K562 (cell line): Measurements from ENCODE around the gene NAP1L2. TPM values are rescaled to one million over a fixed set of nuclear protein-coding genes. Genes with fewer than 3 reads are reported as not detected.

Source experiments
- ATAC-seq: fragments of 200-7000 bp; cut with Tn5 transposase; 3 replicates; pipeline ENCODE4 v1.9.1; 2020; ENCODE audit warnings: moderate library complexity
- Bru-seq: library from RNA; stranded (reverse); fragments of 400-500 nt; gene quantifications from one replicate; lab custom pipeline; 2021; lab: Mats Ljungman, UMichigan
- BruChase-seq, 2 experiments: library from RNA; stranded (reverse); fragments of 400-500 nt; gene quantifications; one replicate each; lab custom pipeline; 2021; lab: Mats Ljungman, UMichigan
- BruUV-seq: library from RNA; stranded (reverse); fragments of 400-500 nt; replicated peaks from 2 replicates; lab custom pipeline; 2021; lab: Mats Ljungman, UMichigan
- CTCF ChIA-PET: fragments of 300-600 bp; formaldehyde crosslinking; extraction: SDS; loops from one replicate; lab custom pipeline; 2021; ENCODE audit warnings: low intra/inter-chr PET ratio; lab: Yijun Ruan, JAX
- POLR2A ChIA-PET: fragments of 300-600, 350-650 bp; sonication (Branson Sonifier 250); formaldehyde crosslinking; extraction: SDS; loops from one replicate; lab custom pipeline; 2021; ENCODE audit warnings: antibody characterized with exemption, inconsistent platforms; lab: Yijun Ruan, JAX
- DNase-seq, 4 experiments: peaks; one replicate each; pipeline versions ENCODE4 v3.0.0 to v3.0.0-alpha.2; 2011 to 2018; ENCODE audit warnings: low spot score in 3 of 4, mixed read lengths in 3 of 4; ENCODE audit errors: extremely low read depth in 1 of 4
- FAIRE-seq: peaks from 2 replicates; lab custom pipeline; 2011; peaks lifted over from hg19 to GRCh38; lab: Jason Lieb, UNC
- H2AFZ ChIP-seq: 2 replicates; pipeline ENCODE4 v1.6.0; 2011; ENCODE audit warnings: low read depth, low read length, control low read depth, inconsistent platforms
- H3K27ac ChIP-seq: fragments of 200-600 bp; 3 replicates; pipeline ENCODE4 v1.8.0; 2011; ENCODE audit warnings: low read depth, mild to moderate bottlenecking, control low read depth, inconsistent platforms, low read length, moderate library complexity, mixed read lengths; ENCODE audit errors: extremely low read depth
- H3K27me3 ChIP-seq, 2 experiments: fragments of 300-600 bp in 1 of 2; 2 replicates in 1 of 2; 3 replicates in 1 of 2; pipeline versions ENCODE4 v1.6.0 to v1.8.0; 2011; ENCODE audit warnings: inconsistent platforms in 2 of 2, low read length in 2 of 2, mild to moderate bottlenecking in 1 of 2, mixed read lengths in 1 of 2, moderate library complexity in 1 of 2; ENCODE audit not compliant: control insufficient read depth in 2 of 2, insufficient read depth in 2 of 2
- H3K36me3 ChIP-seq: fragments of 300-600 bp; 3 replicates; pipeline ENCODE4 v1.8.0; 2011; ENCODE audit warnings: mild to moderate bottlenecking, low read length, inconsistent platforms; ENCODE audit not compliant: control insufficient read depth, insufficient read depth
- H3K4me1 ChIP-seq, 2 experiments: fragments of 200-600 bp in 1 of 2; replicated peaks in 1 of 2; 2 replicates in 1 of 2; 3 replicates in 1 of 2; pipeline versions ENCODE4 v1.5.1 to v1.8.0; 2011; ENCODE audit warnings: inconsistent platforms in 2 of 2, low read length in 2 of 2, mild to moderate bottlenecking in 1 of 2, mixed read lengths in 1 of 2, moderate library complexity in 1 of 2; ENCODE audit not compliant: control insufficient read depth in 2 of 2, insufficient read depth in 2 of 2
- H3K4me2 ChIP-seq: 2 replicates; pipeline ENCODE4 v1.6.1; 2011; ENCODE audit warnings: low read length, control low read depth, inconsistent platforms, mixed read lengths; ENCODE audit not compliant: insufficient read depth
- H3K4me3 ChIP-seq: fragments of 200-600 bp; sonication (generic), shearing (Covaris generic); 2 replicates; pipeline ENCODE4 v1.5.1; 2016; ENCODE audit warnings: control low read depth, inconsistent platforms
- H3K79me2 ChIP-seq: fragments of 200-600 bp; 3 replicates; pipeline ENCODE4 v1.8.0; 2011; ENCODE audit warnings: low read length, inconsistent platforms; ENCODE audit not compliant: control insufficient read depth, insufficient read depth
- H3K9ac ChIP-seq, 2 experiments: 2 replicates each; pipeline versions ENCODE4 v1.6.0 to v1.6.1; 2011; ENCODE audit warnings: low read depth in 2 of 2, low read length in 2 of 2, control low read depth in 1 of 2, inconsistent platforms in 1 of 2, mild to moderate bottlenecking in 1 of 2, mixed read lengths in 1 of 2; ENCODE audit not compliant: insufficient read depth in 1 of 2
- H3K9me1 ChIP-seq: one replicate; pipeline ENCODE4 v1.6.0; 2011; ENCODE audit warnings: inconsistent platforms, mild to moderate bottlenecking, low read length, moderate library complexity; ENCODE audit not compliant: control insufficient read depth, insufficient read depth
- H3K9me3 ChIP-seq: replicated peaks from 2 replicates; pipeline ENCODE4 v1.5.1; 2011; ENCODE audit warnings: low read depth, low read length, inconsistent platforms; ENCODE audit not compliant: control insufficient read depth, insufficient read depth
- H4K20me1 ChIP-seq: replicated peaks from 2 replicates; pipeline ENCODE4 v1.6.1; 2011; ENCODE audit warnings: low read length, inconsistent platforms, mixed read lengths; ENCODE audit not compliant: control insufficient read depth, insufficient read depth
- CHD1 ChIP-seq: fragments of 200-600 bp; sonication (generic); IDR thresholded peaks from one replicate; pipeline ENCODE4 v1.6.1; 2012; ENCODE audit warnings: mild to moderate bottlenecking, moderate library complexity, low read length, inconsistent platforms
- ELF2 ChIP-seq: fragments of 250-450 bp; sonication (Bioruptor Pico); IDR thresholded peaks from 2 replicates; pipeline ENCODE4 v1.5.0; 2021; ENCODE audit warnings: mild to moderate bottlenecking
- GATAD2A ChIP-seq: fragments of 450-650 bp; IDR thresholded peaks from 2 replicates; pipeline ENCODE4 v1.6.1; 2017
- ILF3 ChIP-seq: fragments of 450-650 bp; IDR thresholded peaks from 2 replicates; pipeline ENCODE4 v1.6.1; 2018; ENCODE audit warnings: antibody characterized with exemption, mild to moderate bottlenecking, moderate library complexity, borderline replicate concordance
- ZNF165 ChIP-seq: fragments of 250-450 bp; sonication (Bioruptor Pico); IDR thresholded peaks from 2 replicates; pipeline ENCODE4 v1.4.0; 2020; ENCODE audit warnings: borderline replicate concordance
- ZNF224 ChIP-seq: sonication (generic); formaldehyde crosslinking; IDR thresholded peaks from 2 replicates; pipeline ENCODE4 v1.8.0; 2022; ENCODE audit warnings: mild to moderate bottlenecking, missing genetic modification reagents
- WGBS: fragments of 100-300 bp; shearing (Covaris generic); methylation state at CpG from one replicate; pipeline ENCODE4 v1.1.6; 2016; ENCODE audit warnings: low coverage, mixed read lengths; ENCODE audit not compliant: insufficient coverage; ENCODE audit errors: missing lambda C conversion rate; 5-methylcytosine and 5-hydroxymethylcytosine counted together
- in situ Hi-C: fragments of 300-500 bp; cut with MboI; formaldehyde crosslinking; loops from 4 replicates; pipeline ENCODE4 v1.15.0; 2018; ENCODE audit warnings: inconsistent platforms, mixed read lengths
- intact Hi-C: fragments of 100-400 bp; cut with micrococcal nuclease; formaldehyde crosslinking; loops from 2 replicates; pipeline ENCODE4 v1.14.2; 2022
- long read RNA-seq, 3 experiments: library from polyadenylated mRNA in 2 of 3; library from RNA in 1 of 3; unstranded in 2 of 3; stranded (forward) in 1 of 3; transcript quantifications; one replicate each; pipeline ENCODE4 v2.0.0, GENCODE V29; 2019 to 2022
- polyA minus RNA-seq, 3 experiments: library from RNA; depleted of rRNA, polyadenylated mRNA; stranded (reverse); fragments of >200 nt; gene quantifications; 2 replicates each; pipeline ENCODE4 v1.2.3, GENCODE V29; 2011
- polyA plus RNA-seq, 8 experiments: library from polyadenylated mRNA; depleted of rRNA in 4 of 8; stranded (reverse) in 5 of 8; unstranded in 3 of 8; fragments of >200 nt; fragmentation: Nextera tagmentation in 2 of 8; fragmentation: Illumina TruSeq in 1 of 8; extraction: Ambion mirVana in 2 of 8; extraction: Trizol in 1 of 8; gene quantifications; 2 replicates each; pipeline versions ENCODE4 v1.2.1 to v1.2.3, GENCODE V29; 2011 to 2014; ENCODE audit warnings: inconsistent platforms in 1 of 8, missing spikeins in 1 of 8
- total RNA-seq, 7 experiments: library from RNA; depleted of rRNA in 6 of 7; stranded (reverse); fragments of >200 nt in 6 of 7; fragmentation: Illumina TruSeq in 2 of 7; extraction: Trizol in 2 of 7; gene quantifications; 2 replicates each; pipeline versions ENCODE4 v1.2.1 to v1.2.3, GENCODE V29; 2011 to 2021; ENCODE audit warnings: low replicate concordance in 1 of 7
- TF ChIP-seq, protein P1 (sequence below), 2 experiments: fragments of 450-650 bp; IDR thresholded peaks; 2 replicates each; pipeline ENCODE4 v1.6.1; 2016
- TF ChIP-seq, protein P2 (sequence below): fragments of 450-650 bp; IDR thresholded peaks from 2 replicates; pipeline ENCODE4 v1.6.1; 2016
- TF ChIP-seq, protein P3 (sequence below), 2 experiments: fragments of 200-800 bp in 1 of 2; sonication (Bioruptor generic) in 1 of 2; sonication (generic) in 1 of 2; formaldehyde crosslinking in 1 of 2; IDR thresholded peaks in 1 of 2; conservative IDR thresholded peaks in 1 of 2; 2 replicates each; pipeline versions ENCODE4 v1.5.0 to v1.6.1; 2016 to 2020; ENCODE audit warnings: missing compliant biosample characterization in 1 of 2, missing genetic modification characterization in 1 of 2, missing genetic modification reagents in 1 of 2
- TF ChIP-seq, protein P4 (sequence below): fragments of 250-450 bp; sonication (Bioruptor Pico); IDR thresholded peaks from 2 replicates; pipeline ENCODE4 v1.4.0; 2020; ENCODE audit warnings: mild to moderate bottlenecking, moderate library complexity

NAP1L2 gene, protein sequence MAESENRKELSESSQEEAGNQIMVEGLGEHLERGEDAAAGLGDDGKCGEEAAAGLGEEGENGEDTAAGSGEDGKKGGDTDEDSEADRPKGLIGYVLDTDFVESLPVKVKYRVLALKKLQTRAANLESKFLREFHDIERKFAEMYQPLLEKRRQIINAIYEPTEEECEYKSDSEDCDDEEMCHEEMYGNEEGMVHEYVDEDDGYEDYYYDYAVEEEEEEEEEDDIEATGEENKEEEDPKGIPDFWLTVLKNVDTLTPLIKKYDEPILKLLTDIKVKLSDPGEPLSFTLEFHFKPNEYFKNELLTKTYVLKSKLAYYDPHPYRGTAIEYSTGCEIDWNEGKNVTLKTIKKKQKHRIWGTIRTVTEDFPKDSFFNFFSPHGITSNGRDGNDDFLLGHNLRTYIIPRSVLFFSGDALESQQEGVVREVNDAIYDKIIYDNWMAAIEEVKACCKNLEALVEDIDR
- not detected in 2 replicates for total RNA-seq (2011; cell fraction: chromatin; rRNA removed; ENCODE audit: low replicate concordance)
- not detected in 2 replicates for total RNA-seq (2011; cell fraction: nucleolus; rRNA removed)
- not detected in 2 replicates for total RNA-seq (2011; cell fraction: nucleoplasm; rRNA removed)
- not detected in 2 replicates for total RNA-seq (2014; rRNA removed)
- not detected in 2 replicates for total RNA-seq (2014; rRNA removed; fragmentation: Illumina TruSeq; extraction: Trizol)
- 0.04 TPM in 1 of 2 replicates, not detected in the other for total RNA-seq (2015; rRNA removed; fragmentation: Illumina TruSeq; extraction: Trizol)
- total RNA-seq (2021), result not detected in 2 replicates
- polyA plus RNA-seq (2011; rRNA removed), result 0.03 TPM in 1 of 2 replicates, not detected in the other
- polyA plus RNA-seq (2011; cell fraction: cytosol; rRNA removed), result not detected in 2 replicates
- polyA plus RNA-seq (2011; cell fraction: nucleus; rRNA removed), result not detected in 2 replicates
- polyA plus RNA-seq (2012), result 0.04 TPM in 1 of 2 replicates, not detected in the other
- not detected in 2 replicates for polyA plus RNA-seq (2014; fragmentation: Illumina TruSeq; extraction: Trizol)
- under 1 TPM in 1 of 2 experiments, not detected in 1; 0.06 TPM for polyA plus RNA-seq (2014; fragmentation: Nextera tagmentation; extraction: Ambion mirVana)
- 0.16 TPM in 1 of 2 replicates, not detected in the other for polyA plus RNA-seq (2014; rRNA removed)
- not detected in 2 replicates for polyA minus RNA-seq (2011; rRNA and poly(A)+ RNA removed)
- not detected in 2 replicates for polyA minus RNA-seq (2011; cell fraction: cytosol; rRNA and poly(A)+ RNA removed)
- polyA minus RNA-seq (2011; cell fraction: nucleus; rRNA and poly(A)+ RNA removed), result not detected in 2 replicates
- Bru-seq, nascent RNA, result percentile 16 among the genes with signal in this experiment
- BruChase-seq, experiment 1, labeled RNA remaining after a 2-hour chase, result not detected
- percentile 32 among the genes with signal in this experiment for BruChase-seq, experiment 2, labeled RNA remaining after a 6-hour chase
- long read RNA-seq, experiment 1, result 0 reads
- long read RNA-seq, experiment 2, result 0 reads
- long read RNA-seq, experiment 3, result 0 reads

DNA sequence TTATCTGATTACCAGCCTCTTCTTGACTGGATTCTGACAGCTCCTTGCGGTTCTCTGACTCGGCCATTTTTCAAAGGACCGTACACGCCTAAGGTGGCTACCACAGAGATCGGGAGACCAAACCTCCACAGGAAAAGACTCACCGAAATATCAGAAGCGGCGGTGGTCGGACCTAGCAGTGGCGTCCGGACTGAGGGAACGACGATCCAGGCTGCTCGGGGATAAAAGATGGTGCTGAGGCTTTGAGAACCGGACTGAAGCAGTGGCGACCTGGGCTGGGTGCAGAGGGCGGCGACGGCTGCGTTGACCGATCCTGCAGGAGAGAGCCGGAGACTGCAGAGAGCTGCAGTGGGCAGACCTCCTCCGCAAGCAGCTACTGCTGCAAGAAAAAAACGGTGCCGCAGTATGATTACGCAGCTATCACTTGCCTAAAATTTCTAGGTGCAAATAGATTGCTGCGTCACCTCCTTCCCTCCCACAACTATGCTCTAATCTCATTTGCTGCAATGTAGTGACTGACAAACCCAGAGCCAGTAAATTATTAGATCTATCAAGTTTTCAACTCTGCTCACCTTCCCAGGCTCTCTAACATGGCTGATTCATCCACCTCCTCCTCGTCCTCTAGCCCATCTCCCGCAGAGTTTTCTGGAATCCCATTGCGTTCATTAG lies at the start of gene NAP1L2:
NAP1L2 (minus strand) TSS at position 426 of the 669 bp plus-strand sequence; CDS start at position 67, 359 bp downstream.
- Histone ChIP-seq H4K20me1 (no peaks in the 10 kb centered on the region), H3K9me3 (no peaks in the 10 kb centered on the region), H2AFZ (no peak within 1 kb of the TSS), H3K9ac (no peak within 1 kb of the TSS), H3K4me1 (no peaks in the 10 kb centered on the region), H3K9me1 (no peaks in the 10 kb centered on the region), H3K36me3 (no peaks in the 10 kb centered on the region), H3K4me2 (no peak within 1 kb of the TSS), H3K27me3 (no peaks in the 10 kb centered on the region), H3K27ac (no peak within 1 kb of the TSS), H3K4me3 (no peak within 1 kb of the TSS), H3K79me2 (no peaks in the 10 kb centered on the region)
- ChIA-PET POLR2A (no interaction called here), CTCF (no interaction called here)
- intact Hi-C loops (no loop called here), in situ Hi-C loops (no loop called here)
- no peak; the same call in 2 of the 3 replicates for ATAC-seq
- 2% methylated on average over 28 of the region's 30 CpGs for WGBS
- no peak for FAIRE-seq
- DNase-seq, result no peak
- no TSS peak for BruUV-seq
- TF ChIP-seq, protein P1, sequence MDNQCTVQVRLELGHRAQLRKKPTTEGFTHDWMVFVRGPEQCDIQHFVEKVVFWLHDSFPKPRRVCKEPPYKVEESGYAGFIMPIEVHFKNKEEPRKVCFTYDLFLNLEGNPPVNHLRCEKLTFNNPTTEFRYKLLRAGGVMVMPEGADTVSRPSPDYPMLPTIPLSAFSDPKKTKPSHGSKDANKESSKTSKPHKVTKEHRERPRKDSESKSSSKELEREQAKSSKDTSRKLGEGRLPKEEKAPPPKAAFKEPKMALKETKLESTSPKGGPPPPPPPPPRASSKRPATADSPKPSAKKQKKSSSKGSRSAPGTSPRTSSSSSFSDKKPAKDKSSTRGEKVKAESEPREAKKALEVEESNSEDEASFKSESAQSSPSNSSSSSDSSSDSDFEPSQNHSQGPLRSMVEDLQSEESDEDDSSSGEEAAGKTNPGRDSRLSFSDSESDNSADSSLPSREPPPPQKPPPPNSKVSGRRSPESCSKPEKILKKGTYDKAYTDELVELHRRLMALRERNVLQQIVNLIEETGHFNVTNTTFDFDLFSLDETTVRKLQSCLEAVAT (IDR thresholded peaks at IDR 0.05), result no peak
- TF ChIP-seq ZNF165 (CRISPR knock-in tag) (no peak), ZNF224 (no peak), CHD1 (no peak), ELF2 (CRISPR knock-in tag) (no peak), GATAD2A (no peak), ILF3 (no peak)
- TF ChIP-seq, protein P2, sequence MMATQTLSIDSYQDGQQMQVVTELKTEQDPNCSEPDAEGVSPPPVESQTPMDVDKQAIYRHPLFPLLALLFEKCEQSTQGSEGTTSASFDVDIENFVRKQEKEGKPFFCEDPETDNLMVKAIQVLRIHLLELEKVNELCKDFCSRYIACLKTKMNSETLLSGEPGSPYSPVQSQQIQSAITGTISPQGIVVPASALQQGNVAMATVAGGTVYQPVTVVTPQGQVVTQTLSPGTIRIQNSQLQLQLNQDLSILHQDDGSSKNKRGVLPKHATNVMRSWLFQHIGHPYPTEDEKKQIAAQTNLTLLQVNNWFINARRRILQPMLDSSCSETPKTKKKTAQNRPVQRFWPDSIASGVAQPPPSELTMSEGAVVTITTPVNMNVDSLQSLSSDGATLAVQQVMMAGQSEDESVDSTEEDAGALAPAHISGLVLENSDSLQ, result peak; percentile 84
- TF ChIP-seq, protein P3, sequence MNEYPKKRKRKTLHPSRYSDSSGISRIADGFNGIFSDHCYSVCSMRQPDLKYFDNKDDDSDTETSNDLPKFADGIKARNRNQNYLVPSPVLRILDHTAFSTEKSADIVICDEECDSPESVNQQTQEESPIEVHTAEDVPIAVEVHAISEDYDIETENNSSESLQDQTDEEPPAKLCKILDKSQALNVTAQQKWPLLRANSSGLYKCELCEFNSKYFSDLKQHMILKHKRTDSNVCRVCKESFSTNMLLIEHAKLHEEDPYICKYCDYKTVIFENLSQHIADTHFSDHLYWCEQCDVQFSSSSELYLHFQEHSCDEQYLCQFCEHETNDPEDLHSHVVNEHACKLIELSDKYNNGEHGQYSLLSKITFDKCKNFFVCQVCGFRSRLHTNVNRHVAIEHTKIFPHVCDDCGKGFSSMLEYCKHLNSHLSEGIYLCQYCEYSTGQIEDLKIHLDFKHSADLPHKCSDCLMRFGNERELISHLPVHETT (CRISPR knock-in tag; conservative IDR thresholded peaks at IDR 0.05 in 1 of 2, IDR thresholded peaks at IDR 0.05 in 1 of 2), result no peak
- TF ChIP-seq, protein P4, sequence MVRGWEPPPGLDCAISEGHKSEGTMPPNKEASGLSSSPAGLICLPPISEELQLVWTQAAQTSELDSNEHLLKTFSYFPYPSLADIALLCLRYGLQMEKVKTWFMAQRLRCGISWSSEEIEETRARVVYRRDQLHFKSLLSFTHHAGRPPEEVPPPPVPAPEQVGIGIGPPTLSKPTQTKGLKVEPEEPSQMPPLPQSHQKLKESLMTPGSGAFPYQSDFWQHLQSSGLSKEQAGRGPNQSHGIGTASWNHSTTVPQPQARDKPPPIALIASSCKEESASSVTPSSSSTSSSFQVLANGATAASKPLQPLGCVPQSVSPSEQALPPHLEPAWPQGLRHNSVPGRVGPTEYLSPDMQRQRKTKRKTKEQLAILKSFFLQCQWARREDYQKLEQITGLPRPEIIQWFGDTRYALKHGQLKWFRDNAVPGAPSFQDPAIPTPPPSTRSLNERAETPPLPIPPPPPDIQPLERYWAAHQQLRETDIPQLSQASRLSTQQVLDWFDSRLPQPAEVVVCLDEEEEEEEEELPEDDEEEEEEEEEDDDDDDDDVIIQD (CRISPR knock-in tag), result no peak
